SU-DHL-6 (cell line): ENCODE measurements around the gene UCK2.

Experiments used
- EZH2phosphoT487 ChIP-seq: fragments of 200-600 bp; sonication (generic), shearing (Covaris generic); conservative IDR thresholded peaks from 2 replicates; pipeline ENCODE4 v1.6.1; 2018; ENCODE audit warnings: mild to moderate bottlenecking, antibody characterized with exemption, low read length, moderate library complexity, mixed read lengths
- TF ChIP-seq, protein P1 (sequence below): fragments of 200-600 bp; sonication (generic); IDR thresholded peaks from one replicate; pipeline ENCODE4 v1.5.1; 2017; ENCODE audit warnings: antibody characterized with exemption, mild to moderate bottlenecking, low read length, moderate library complexity; ENCODE audit not compliant: insufficient read depth, poor library complexity, severe bottlenecking

DNA sequence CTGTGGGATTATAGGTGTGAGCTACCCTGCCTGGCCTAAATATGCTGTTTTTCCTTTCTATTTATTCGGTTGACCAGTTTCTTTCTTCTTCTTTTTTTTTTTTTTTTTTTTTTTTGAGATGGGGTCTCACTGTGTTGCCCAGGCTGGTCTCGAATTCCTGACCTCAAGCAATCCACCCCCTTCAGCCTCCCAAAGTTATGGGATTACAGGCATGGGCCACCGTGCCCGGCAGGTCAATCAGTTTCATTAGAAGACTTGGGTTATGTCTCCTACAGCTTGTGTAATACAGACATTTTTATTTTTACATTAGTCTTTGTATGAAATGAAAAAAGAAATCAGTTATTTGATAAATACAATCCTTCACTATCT is 61.1 kb downstream of the UCK2 start:
- TF ChIP-seq, protein P1, sequence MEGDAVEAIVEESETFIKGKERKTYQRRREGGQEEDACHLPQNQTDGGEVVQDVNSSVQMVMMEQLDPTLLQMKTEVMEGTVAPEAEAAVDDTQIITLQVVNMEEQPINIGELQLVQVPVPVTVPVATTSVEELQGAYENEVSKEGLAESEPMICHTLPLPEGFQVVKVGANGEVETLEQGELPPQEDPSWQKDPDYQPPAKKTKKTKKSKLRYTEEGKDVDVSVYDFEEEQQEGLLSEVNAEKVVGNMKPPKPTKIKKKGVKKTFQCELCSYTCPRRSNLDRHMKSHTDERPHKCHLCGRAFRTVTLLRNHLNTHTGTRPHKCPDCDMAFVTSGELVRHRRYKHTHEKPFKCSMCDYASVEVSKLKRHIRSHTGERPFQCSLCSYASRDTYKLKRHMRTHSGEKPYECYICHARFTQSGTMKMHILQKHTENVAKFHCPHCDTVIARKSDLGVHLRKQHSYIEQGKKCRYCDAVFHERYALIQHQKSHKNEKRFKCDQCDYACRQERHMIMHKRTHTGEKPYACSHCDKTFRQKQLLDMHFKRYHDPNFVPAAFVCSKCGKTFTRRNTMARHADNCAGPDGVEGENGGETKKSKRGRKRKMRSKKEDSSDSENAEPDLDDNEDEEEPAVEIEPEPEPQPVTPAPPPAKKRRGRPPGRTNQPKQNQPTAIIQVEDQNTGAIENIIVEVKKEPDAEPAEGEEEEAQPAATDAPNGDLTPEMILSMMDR, result no peak
- TF ChIP-seq EZH2phosphoT487, result no peak
